Smooth muscle cell (in vitro differentiated cells): ENCODE data around the gene ZFPL1. TPM values are rescaled to one million over a fixed set of nuclear protein-coding genes. Genes with fewer than 3 reads are reported as not detected.

Source experiments
- DNase-seq: peaks from one replicate; lab custom pipeline; 2025; ENCODE audit not compliant: unreplicated experiment; lab: John Stamatoyannopoulos, UW
- H2AFZ ChIP-seq: fragments of 200-600 bp; sonication (generic); 2 replicates; pipeline ENCODE4 v1.6.0; 2016; ENCODE audit warnings: antibody characterized with exemption, low read depth, mild to moderate bottlenecking
- H3F3A ChIP-seq: fragments of 200-600 bp; sonication (generic); 2 replicates; pipeline ENCODE4 v1.6.0; 2017; ENCODE audit warnings: antibody characterized with exemption, low read depth
- H3K27ac ChIP-seq: fragments of 200-600 bp; sonication (generic); 2 replicates; pipeline ENCODE4 v1.5.1; 2016; ENCODE audit warnings: low read depth, mild to moderate bottlenecking
- H3K27me3 ChIP-seq: fragments of 200-600 bp; sonication (generic); 2 replicates; pipeline ENCODE4 v1.6.1; 2016; ENCODE audit warnings: low read depth, mild to moderate bottlenecking
- H3K36me3 ChIP-seq: fragments of 200-600 bp; sonication (generic); 2 replicates; pipeline ENCODE4 v1.5.1; 2016; ENCODE audit warnings: low read depth
- H3K4me1 ChIP-seq: fragments of 200-600 bp; sonication (generic); 2 replicates; pipeline ENCODE4 v1.5.1; 2016; ENCODE audit warnings: low read depth
- H3K4me2 ChIP-seq: fragments of 200-600 bp; sonication (generic); 2 replicates; pipeline ENCODE4 v1.6.0; 2016; ENCODE audit warnings: mild to moderate bottlenecking
- H3K4me3 ChIP-seq: fragments of 200-600 bp; sonication (generic); 2 replicates; pipeline ENCODE4 v1.5.1; 2016; ENCODE audit warnings: mild to moderate bottlenecking
- H3K79me2 ChIP-seq: fragments of 200-600 bp; sonication (generic); 2 replicates; pipeline ENCODE4 v1.6.0; 2016; ENCODE audit warnings: low read depth, mild to moderate bottlenecking
- H3K9ac ChIP-seq: fragments of 200-600 bp; sonication (generic); 2 replicates; pipeline ENCODE4 v1.6.0; 2016; ENCODE audit warnings: low read depth
- H3K9me3 ChIP-seq: fragments of 200-600 bp; sonication (generic); replicated peaks from 2 replicates; pipeline ENCODE4 v1.5.1; 2016; ENCODE audit warnings: low read depth
- H4K20me1 ChIP-seq: fragments of 200-600 bp; sonication (generic); 2 replicates; pipeline ENCODE4 v1.6.0; 2016; ENCODE audit warnings: low read depth
- CTCF ChIP-seq: fragments of 200-600 bp; sonication (generic); IDR thresholded peaks from 2 replicates; pipeline ENCODE4 v1.5.1; 2017; ENCODE audit warnings: borderline replicate concordance, mild to moderate bottlenecking, antibody characterized with exemption; ENCODE audit not compliant: insufficient read depth, poor library complexity, severe bottlenecking
- WGBS: methylation state at CpG from one replicate; pipeline ENCODE4 v1.1.7; 2016; ENCODE audit warnings: low lambda C conversion rate; 5-methylcytosine and 5-hydroxymethylcytosine counted together
- polyA plus RNA-seq: library from polyadenylated mRNA; unstranded; fragments of >200 nt; fragmentation: Nextera tagmentation; extraction: Ambion mirVana; gene quantifications from 2 replicates; pipeline ENCODE4 v1.2.1, GENCODE V29; 2016
- total RNA-seq: library from RNA; depleted of rRNA; stranded (reverse); fragments of >200 nt; gene quantifications from 2 replicates; pipeline ENCODE4 v1.2.3, GENCODE V29; 2014

The ZFPL1 gene
- total and polyA plus RNA-seq, 2 experiments from 2014 or later: 87.1 to 91.0 TPM

- H4K20me1 ChIP-seq: peaks cover 5% of the 10 kb centered on the region
- peaks cover 22% of the 10 kb centered on the region for H3K4me1 ChIP-seq
- H3K9ac ChIP-seq: peak overlapping the region; percentile 35
- peak overlapping the region; percentile 98 for H3K4me2 ChIP-seq
- peaks cover 16% of the 10 kb centered on the region for H3K79me2 ChIP-seq
- WGBS: 2% methylated on average over 53 of the region's 57 CpGs
- no peaks in the 10 kb centered on the region for H3F3A ChIP-seq
- H3K27me3 ChIP-seq: no peaks in the 10 kb centered on the region
- peak; percentile 80 for TF ChIP-seq CTCF
- peak overlapping the region; percentile 57 for H3K27ac ChIP-seq
- DNase-seq: no peak
- H3K4me3 ChIP-seq: peak overlapping the region; percentile 71
- H2AFZ ChIP-seq: no peak overlapping the region
- no peaks in the 10 kb centered on the region for H3K36me3 ChIP-seq
- no peaks in the 10 kb centered on the region for H3K9me3 ChIP-seq
These were observed 28.7 kb downstream of the ZFPL1 start for GRCh38 chr11:65112546-65113360.

GRCh38 chr11:65113361-65113756, 29.3 kb downstream of the ZFPL1 start:
- H4K20me1 ChIP-seq: peaks cover 5% of the 10 kb centered on the region
- H3K27ac ChIP-seq: peak overlapping the region; percentile 57
- 27% methylated on average over 14 of the region's 14 CpGs for WGBS
- DNase-seq: no peak
- no peak for TF ChIP-seq CTCF
- peak overlapping the region; percentile 71 for H3K4me3 ChIP-seq
- peaks cover 5% of the 10 kb centered on the region for H3F3A ChIP-seq
- peak overlapping the region; percentile 10 for H3K9ac ChIP-seq
- H2AFZ ChIP-seq: no peak overlapping the region
- no peaks in the 10 kb centered on the region for H3K9me3 ChIP-seq
- no peaks in the 10 kb centered on the region for H3K27me3 ChIP-seq
- H3K36me3 ChIP-seq: no peaks in the 10 kb centered on the region
- peaks cover 16% of the 10 kb centered on the region for H3K79me2 ChIP-seq
- H3K4me1 ChIP-seq: peaks cover 22% of the 10 kb centered on the region
- H3K4me2 ChIP-seq: peak overlapping the region; percentile 98

DNA sequence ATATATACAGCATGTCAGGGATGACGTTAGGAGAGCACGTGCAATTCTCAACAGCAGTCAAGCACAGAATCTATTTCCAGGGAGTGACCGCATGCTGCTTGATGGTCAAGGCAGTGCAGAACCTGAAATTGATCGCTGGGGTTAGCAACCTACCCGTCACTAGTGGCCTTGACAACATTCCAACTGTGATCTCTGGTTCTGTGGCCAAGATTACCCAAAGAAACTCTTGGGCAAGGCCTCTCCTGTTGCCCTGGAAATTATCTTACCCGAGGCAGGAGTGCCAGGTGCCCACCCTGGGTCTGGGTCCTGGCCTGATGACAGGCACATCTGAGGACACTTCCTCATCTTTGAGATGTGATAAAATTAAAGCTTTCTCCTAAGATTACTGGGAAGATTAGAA, 29.8 kb downstream of the ZFPL1 start:
- H2AFZ ChIP-seq: no peak overlapping the region
- no peaks in the 10 kb centered on the region for H3K9me3 ChIP-seq
- peaks cover 8% of the 10 kb centered on the region for H3F3A ChIP-seq
- H4K20me1 ChIP-seq: peaks cover 5% of the 10 kb centered on the region
- no peaks in the 10 kb centered on the region for H3K27me3 ChIP-seq
- TF ChIP-seq CTCF: no peak
- H3K27ac ChIP-seq: no peak overlapping the region
- 89% methylated on average over 6 of the region's 6 CpGs for WGBS
- H3K4me3 ChIP-seq: peak overlapping the region; percentile 71
- peak overlapping the region; percentile 98 for H3K4me2 ChIP-seq
- H3K36me3 ChIP-seq: no peaks in the 10 kb centered on the region
- DNase-seq: no peak
- H3K79me2 ChIP-seq: peaks cover 16% of the 10 kb centered on the region
- H3K9ac ChIP-seq: no peak overlapping the region
- peaks cover 22% of the 10 kb centered on the region for H3K4me1 ChIP-seq
